Fibroblast of skin of right quadriceps (primary cell): ENCODE measurements around the gene MOCS2.

Source experiments
- DNase-seq: peaks from one replicate; pipeline ENCODE4 v3.0.0-alpha.2; 2013

Gene MOCS2

DNA sequence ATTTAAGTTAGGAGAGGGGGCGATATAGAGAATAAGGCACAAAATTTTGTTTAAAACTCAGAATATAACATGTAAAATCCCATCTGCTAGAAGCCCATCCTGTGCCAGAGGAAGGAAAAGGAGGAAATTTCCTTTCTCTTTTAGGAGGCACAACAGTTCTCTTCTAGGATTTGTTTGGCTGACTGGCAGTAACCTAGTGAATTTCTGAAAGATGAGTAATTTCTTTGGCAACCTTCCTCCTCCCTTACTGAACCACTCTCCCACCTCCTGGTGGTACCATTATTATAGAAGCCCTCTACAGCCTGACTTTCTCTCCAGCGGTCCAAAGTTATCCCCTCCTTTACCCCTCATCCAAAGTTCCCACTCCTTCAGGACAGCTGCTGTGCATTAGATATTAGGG is 18.3 kb downstream of the MOCS2 start:
- peak; percentile 65 for DNase-seq

DNA sequence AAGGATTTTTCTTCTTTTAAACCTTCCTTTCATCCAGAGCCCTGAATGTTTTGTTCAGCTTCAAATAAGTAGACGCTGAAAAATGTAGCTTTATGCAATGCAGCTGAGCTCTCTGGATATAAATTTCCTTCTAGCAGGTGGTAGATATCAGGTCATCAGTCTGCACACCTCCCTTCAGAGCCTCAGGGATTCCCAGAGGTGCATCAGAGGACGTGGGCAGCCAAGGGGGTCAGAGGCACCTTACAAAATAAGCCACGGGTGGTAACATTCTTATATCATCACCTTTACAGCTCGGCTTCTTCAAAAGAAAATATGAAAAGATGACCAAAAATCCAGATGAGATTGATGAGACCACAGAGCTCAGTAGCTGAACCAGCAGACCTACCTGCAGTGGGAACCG is 19.3 kb downstream of the MOCS2 start:
- no peak for DNase-seq

DNA sequence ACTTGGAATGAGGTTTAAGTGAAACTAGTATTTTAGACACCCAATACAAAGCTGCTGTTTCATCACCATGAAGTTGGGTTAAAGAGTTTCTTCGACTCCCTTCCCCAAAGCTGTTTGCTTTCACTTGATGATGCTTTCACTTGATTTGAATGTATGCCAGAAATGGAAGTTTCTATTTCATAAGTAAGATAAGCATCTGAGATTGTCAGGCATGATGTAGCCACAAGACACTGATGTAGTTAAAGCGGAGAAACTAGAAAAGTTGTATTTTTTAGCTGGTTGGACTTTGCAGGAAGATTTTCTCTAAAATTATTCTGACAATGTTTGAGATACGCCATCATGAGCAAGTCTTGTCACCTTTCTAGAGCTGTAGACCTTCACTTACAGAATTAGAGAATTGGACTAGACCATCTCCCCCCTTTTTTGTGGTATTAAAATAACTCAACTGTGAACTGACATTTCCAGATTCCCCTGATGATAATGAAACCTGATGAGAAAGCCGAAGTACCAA is 20.0 kb downstream of the MOCS2 start:
- no peak for DNase-seq

DNA sequence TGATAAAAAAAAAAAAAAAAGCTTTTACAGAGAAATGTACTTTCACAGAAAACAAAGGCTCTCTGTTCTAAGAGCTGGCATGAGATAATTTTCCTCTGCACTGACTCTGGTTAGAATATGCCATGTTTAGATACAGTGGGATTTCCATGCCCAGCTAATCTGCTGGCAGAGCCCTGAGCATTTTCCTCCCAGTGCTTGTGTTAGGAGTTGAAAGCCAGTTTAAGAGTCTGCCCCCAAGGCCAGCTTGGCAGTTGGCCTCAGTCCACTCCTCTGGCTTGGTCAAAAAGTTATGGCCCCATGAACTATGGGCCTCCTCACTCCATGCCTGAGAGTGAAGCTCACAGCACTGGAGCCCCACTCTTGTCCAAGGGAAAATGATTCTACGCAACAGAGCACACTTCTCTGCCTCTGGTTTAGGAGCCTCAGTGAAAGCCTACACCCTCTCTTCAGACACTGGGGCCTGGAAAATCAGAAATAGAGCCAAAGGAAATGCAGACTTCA is 21.9 kb downstream of the MOCS2 start:
- DNase-seq = no peak

DNA sequence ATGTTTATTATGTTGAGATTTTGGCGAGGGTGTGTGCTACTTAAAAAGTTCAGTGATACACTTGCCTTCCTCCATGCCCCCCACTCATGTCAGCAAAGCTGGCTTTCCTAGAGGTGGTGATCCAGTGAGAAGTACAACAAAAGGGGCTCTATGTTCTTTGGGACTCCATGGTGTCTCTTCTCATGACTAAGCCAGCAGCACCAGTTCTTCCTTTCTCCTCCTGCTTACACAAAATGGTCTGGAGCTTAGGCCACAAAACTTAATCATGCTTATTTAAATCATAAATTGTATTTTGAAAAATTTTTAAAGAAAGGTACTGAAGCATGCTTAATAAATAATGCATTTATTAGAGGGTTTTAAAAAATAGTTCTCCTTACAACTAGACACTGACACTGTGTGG is 22.4 kb downstream of the MOCS2 start:
- DNase-seq = no peak

DNA sequence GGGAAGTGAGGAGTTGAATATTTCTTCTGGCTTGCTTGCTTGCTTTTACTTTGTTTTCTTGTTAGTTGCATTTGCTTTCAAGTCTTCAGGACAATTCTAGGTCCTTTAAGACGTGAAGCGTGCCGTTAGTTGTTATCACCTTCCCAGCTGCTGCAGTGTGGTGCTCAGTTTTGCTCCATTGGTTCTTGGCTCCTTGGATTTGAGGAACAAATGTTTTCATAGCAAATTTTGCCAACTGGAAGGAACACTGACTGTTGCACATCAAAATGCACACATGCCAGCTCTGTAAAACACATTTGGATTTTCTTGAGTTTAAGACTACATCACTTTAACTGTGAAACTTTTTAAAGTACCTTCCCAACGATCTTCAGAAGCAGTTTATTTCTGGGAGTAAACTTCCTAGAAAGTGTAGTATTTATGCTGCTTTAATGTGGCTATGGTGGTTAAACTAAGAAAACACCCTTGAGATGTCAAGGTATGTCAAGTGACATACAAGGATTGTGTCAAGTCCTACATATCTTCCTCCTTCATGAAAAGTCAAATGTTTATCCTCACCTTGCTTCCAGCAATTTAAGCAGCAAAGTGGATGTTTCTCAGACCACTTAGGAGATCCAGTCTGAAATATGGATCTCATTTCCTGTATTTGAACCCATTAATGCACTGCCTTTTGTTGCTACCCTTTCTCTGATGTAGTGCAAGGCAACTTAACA is 24.9 kb downstream of the MOCS2 start:
- no peak for DNase-seq

DNA sequence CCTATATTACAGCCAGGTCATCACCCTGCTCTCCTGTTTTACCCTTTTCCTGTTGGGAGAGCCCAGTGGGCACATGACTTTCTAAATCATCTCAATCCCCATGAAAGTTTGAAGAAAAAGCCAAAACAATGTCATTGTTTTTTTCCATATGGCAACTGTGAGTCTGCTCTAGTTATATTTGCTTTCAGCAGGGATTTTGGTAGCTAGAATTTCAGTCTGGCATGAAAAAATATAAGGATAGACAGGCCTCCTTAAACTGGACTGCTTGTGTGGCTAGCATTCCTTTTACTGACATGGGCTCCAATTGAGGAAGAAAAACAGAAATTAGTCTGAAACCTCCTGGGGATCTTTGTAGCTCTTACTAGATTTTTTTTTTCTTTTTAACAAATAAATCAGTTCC is 25.6 kb downstream of the MOCS2 start:
- DNase-seq = no peak

DNA sequence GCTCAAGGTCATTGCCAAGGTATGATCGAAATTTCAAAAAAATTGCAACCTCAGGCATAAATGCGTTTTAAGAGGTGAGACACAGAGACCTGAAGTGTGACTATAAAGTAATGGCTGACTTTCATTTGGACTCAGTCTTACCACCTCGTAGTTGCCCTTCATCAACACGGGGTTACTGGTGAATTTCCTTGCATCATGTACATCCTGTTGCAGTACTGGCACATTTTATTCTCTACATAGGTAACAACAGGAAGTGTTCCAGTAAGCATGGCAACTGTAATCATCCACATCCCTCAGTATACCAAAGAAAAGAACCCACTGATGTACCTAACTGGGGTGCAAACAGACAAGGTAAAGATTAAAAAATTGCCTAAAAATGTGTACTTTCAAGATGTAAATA is 29.3 kb downstream of the MOCS2 start:
- DNase-seq = no peak

DNA sequence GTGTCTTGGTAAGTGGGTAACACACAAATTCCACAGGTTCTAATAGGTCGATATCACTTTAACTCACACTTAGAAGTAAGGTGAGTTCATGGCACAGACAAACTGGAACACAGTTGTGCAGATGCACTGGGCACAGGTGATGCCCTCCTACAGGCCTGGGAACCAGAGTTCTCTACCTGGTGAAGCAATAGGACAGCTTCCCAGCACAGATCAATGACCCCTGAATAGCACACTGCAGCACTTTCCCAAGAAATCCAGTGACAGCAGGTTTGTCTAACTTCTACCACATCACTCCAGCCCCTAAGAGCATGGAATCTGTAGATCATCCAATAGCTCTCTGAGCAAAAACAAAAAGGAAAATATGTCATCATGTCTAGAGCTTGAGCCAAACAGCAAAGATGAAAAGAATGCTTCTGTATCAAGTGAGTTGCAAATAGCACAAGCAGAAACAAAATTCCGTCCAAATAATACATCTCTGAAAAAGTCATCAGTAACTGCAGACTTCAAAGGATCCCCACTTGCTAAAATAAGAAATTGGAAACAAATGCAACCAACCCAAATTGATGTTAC is 33.5 kb downstream of the MOCS2 start:
- no peak for DNase-seq

DNA sequence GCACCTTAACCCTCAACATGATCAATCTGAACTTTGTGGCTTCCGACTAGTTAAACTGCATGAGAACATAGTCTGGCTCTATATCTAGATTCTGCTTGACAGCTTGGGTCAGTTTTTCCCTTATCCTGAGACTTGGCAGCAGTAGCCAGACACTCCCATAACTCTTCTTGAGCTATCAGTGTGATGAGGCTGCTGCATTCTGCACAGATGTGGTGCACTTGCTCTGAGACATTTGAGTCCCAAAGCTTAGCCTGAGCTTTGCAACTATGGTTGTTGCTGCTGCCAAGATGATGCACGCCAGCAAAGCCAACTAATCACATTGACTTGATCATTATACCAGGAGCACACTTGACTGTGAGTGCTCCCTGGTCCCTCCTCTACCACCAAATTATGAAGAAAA is 36.2 kb downstream of the MOCS2 start:
- no peak for DNase-seq

DNA sequence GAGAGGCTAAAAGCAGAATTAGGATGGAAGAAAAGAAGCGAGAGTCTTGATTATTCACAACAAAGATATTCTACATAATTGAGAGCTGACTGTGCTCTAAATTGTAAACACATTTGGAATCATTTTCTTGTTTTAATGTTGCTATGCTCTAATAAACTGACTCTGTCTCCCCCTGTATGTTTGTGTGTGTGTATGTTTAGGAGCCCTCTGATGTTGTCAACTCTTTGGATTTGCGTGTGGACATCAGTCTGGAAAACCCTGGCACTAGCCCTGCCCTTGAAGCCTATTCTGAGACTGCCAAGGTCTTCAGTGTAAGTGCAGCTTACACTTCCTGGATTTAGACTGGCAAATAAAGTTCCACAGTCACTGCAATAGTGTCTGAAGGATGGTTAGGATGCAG is 37.8 kb downstream of the MOCS2 start:
- DNase-seq = peak; percentile 84

DNA sequence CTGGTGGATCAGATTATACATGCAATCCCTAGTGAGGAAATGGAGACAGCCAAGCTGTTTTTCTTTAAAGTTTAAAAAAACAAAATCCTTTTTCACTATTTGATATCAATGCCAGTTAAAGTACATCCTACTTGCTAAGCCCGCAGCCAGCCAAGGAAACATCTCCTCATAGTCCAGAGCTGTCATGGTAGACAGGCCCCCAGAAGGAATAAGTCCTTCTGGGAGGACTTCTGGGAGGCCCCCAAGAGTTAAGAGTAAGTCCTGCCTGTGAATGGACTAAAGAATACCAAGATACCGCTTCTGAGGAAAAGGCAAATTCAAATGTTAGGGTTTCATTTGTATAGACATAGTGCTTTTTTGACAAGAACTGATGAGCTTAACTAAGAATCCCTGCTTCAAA is 38.3 kb downstream of the MOCS2 start:
- no peak for DNase-seq

DNA sequence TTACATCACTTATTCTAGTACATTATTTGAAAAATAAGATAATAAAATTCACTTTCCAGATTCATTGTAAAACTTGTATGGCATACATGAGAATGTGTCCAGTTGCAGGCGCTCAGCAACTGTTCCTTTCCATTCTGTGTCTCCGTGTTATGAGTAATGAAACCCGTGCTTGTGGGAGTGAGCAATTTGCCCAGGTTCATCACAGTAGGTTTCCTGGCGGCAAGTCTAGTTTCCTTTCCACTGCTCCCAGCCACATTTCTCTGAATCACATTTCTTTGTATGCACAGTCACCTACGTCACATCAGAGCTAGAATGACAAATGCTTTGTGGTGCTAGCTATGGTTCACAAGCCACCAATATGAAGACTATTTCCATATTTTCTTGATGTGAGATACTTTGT is 39.9 kb downstream of the MOCS2 start:
- peak; percentile 85 for DNase-seq

DNA sequence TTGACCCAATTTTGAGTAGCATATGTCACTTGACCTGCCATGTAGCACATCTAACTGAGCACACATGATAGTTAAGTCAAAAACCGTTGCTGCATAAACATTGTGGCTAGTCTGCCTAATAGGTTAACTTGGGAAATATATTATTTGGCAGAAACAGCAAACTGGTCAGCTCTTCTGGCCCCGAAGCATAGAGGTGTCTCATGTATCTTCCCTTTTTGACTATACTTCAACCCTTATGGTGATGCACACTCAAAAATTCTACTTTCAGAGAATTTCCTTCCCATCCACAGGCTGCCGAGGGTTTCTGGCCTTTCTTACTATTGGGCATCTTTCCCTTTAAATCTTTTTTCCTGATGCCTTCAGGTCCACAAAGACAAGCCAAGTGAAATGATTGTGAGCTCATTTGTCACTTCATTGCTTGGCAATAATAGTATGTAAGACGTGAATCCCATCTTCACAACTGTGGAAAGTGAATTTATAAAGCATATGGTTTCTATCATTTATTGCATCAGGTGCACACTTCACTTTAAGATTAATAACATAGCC is 41.2 kb downstream of the MOCS2 start:
- no peak for DNase-seq

DNA sequence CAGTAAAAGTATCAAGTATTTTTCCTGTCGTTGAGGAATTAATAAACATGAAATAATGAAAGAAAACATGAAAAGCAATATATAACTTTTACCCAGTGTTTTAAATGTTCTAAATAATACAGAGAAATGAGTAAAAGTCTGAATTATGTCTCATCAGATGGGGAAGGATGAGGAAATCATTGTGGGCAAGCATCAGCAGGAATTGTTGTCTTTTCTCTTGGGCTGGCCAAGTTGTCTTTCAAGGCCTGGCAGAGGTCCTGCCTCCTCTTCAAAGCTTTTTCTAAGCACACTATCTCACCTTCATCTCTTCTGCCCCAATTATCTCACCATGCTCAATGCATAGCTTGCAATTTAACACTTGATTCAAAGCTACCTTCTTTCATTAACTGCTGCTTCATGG is 41.9 kb downstream of the MOCS2 start:
- no peak for DNase-seq

DNA sequence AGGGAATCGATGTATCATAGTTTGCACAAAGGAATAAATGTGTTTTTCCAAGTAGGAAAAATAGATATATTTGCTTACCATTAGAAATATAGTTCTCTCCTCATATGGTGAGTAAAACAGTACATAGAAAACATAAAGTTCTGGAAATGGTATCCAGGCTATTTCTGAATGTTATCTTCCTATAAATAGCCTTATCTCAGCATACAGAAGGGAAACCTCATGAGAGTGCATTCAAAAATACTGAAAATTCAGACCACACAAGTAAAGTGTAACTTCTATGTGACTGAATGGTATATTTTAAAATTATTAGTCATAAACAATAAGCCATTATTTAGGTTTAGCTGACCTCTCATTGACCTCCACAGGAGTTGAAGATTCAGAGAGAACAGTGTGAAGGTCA is 43.5 kb downstream of the MOCS2 start:
- no peak for DNase-seq

DNA sequence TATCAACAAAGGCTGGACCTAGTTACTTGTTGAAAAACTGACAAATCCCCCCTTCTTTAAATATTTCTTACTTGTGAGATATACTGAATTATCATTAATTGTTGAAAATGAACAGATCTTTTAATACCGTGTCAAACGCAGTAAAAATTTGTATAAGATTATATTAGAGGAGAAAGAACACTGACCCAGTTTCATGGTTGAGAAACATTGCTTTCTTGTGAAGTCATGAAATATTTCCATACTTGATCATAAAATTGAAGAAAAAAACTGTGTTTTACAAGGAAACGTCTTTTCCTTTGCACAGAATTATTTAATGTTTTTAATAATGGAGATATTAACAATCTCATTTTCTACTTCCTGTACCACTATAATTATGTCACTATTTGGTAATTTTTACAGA is 45.8 kb downstream of the MOCS2 start:
- no peak for DNase-seq

DNA sequence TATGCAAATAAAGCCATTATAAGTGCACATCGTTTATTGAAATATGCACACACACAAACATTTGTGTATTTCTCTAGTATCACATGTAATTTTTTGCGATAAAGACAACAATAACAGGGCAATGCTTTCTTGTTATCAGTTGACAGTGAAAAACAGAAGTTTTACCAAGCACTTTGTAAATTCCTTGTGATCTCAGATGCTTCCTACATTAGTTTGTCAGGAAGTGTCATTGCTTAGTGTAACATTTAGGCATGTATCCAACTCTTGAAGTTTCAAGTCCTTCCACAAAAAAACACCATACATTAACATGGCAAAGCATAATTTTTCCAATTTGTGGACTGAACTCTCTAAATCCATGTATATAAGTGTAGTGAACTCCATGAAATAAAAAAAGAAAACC is 46.4 kb downstream of the MOCS2 start:
- peak; percentile 44 for DNase-seq

DNA sequence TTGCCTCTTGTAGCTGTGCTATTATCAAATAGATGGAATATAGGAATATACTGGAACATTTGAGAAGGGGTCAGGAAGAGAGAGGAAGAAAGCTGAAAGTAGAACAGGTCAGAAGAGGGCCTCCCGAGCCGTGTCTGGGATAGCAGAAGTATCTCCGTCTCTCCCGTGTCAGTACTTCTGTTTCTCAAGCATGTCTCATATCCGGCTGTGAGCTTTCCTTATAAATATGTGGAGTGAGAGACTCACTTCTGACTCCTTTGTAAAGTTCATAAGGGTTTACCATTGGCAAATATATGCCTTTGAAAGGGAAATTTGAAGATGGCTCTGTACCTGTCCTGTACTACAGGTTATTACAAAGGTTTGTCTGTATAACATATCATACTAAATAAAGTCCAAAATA is 50.3 kb downstream of the MOCS2 start:
- no peak for DNase-seq

DNA sequence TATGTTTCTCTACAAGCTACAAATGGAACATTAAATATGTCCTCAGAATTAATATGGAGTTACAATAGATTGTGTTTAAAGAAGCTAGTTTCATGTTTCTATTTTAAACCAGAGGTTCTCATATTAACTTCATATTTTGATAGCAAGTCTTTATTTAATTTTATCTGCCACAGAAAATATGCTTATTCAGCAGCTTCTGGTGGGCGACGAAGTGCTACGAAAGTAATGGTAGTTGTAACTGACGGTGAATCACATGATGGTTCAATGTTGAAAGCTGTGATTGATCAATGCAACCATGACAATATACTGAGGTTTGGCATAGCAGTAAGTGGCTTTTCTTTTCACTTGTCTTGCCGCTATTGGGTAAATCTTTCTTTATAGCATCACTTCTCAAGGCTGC is 54.2 kb downstream of the MOCS2 start:
- no peak for DNase-seq

DNA sequence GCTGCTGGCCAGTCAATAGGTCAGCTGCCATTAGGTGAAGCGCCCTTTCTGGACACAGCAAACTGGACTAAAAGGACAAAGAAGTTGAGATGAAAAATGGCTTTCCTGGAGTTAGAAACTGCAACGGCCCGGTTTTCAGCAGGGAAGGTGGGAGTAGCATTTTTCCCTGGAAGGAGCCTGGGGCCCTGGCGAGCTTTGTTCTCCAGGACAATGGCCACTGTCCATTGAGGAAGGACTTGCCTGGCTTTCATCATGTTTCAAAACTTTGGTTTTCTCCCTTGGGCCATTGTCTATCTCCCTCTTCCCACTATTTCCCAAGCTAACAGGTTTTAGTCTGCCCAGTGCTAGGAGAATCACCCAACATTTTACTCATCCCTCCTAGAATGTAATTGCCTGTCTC is 56.2 kb downstream of the MOCS2 start:
- no peak for DNase-seq

DNA sequence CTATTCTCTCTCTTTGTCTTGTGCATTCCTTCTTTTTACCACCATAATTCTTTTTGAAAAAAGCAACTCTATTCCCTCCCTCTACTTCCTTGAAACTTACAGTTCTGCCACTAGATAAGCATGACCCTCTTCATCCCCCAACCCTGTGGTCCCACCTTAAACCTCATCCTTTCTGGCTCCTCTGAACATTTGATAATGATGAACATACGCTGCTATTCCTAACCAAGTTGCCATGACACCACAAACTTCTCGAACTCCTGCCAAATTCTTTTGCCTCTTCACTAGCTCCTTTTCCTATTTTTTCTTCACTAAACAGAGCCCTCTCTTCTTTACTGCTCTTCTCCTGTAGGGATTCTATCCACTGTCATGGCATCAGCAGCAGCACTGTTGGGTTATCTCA is 57.1 kb downstream of the MOCS2 start:
- DNase-seq = no peak

DNA sequence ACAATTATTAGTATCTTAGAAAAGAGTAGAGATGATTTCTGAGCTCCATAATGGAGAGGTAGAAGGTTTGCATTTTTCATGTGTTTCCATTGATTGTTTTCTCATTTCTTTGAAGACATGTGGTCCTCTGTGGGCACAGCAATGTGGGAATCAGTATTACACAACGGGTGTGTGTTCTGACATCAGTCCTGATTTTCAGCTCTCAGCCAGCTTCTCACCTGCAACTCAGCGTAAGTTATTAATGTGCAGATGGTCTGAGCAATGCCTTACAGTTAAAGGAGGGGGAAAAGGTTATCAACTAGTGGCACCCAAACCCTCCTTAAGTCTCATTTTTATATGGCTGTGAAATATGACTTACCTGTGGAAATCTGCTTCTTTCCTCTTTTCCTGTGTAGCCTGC is 61.3 kb downstream of the MOCS2 start:
- no peak for DNase-seq
